IMR-90 (cell line): Measurements from ENCODE around the gene NT5M. TPM values are rescaled to one million over a fixed set of nuclear protein-coding genes. Genes with fewer than 3 reads are reported as not detected.

Source experiments
- ATAC-seq: fragments of 200-7000 bp; cut with Tn5 transposase; 2 replicates; pipeline ENCODE4 v1.9.1; 2020; ENCODE audit warnings: low read depth, mild to moderate bottlenecking, moderate library complexity
- BruUV-seq: library from RNA; stranded (reverse); fragments of 400-500 nt; replicated peaks from 2 replicates; lab custom pipeline; 2021; lab: Mats Ljungman, UMichigan
- CTCF ChIA-PET: fragments of 300-600 bp; formaldehyde crosslinking; extraction: SDS; loops from one replicate; lab custom pipeline; 2021; ENCODE audit warnings: antibody characterized with exemption; lab: Yijun Ruan, JAX
- POLR2A ChIA-PET: fragments of 300-600 bp; sonication (Branson Sonifier 250); formaldehyde crosslinking; loops from one replicate; lab custom pipeline; 2022; ENCODE audit warnings: antibody characterized with exemption; ENCODE audit not compliant: unreplicated experiment; lab: Charles Lee
- DNase-seq: peaks from one replicate; pipeline ENCODE4 v3.0.0; 2013
- H2AFZ ChIP-seq: replicated peaks from 2 replicates; pipeline ENCODE3; 2013; ENCODE audit warnings: low read length, mild to moderate bottlenecking; ENCODE audit not compliant: poor library complexity
- H2AK5ac ChIP-seq: 2 replicates; pipeline ENCODE4 v1.6.1; 2013; ENCODE audit warnings: low read depth, low read length, inconsistent platforms
- H2AK9ac ChIP-seq: replicated peaks from 2 replicates; pipeline ENCODE3; 2013; ENCODE audit warnings: mild to moderate bottlenecking, low read depth, low read length, moderate library complexity; ENCODE audit not compliant: poor library complexity
- H2BK120ac ChIP-seq: 2 replicates; pipeline ENCODE4 v1.6.1; 2013; ENCODE audit warnings: low read depth, low read length, inconsistent platforms
- H2BK15ac ChIP-seq: 3 replicates; pipeline ENCODE4 v1.6.1; 2013; ENCODE audit warnings: low read depth, low read length, inconsistent platforms
- H2BK20ac ChIP-seq: 2 replicates; pipeline ENCODE4 v1.6.1; 2013; ENCODE audit warnings: low read depth, mild to moderate bottlenecking, inconsistent platforms, low read length, moderate library complexity
- H2BK5ac ChIP-seq: 2 replicates; pipeline ENCODE4 v1.6.1; 2013; ENCODE audit warnings: mild to moderate bottlenecking, low read depth, low read length, inconsistent platforms; ENCODE audit not compliant: poor library complexity, severe bottlenecking
- H3K14ac ChIP-seq: replicated peaks from 2 replicates; pipeline ENCODE4 v1.6.1; 2013; ENCODE audit warnings: low read depth, low read length, inconsistent platforms
- H3K18ac ChIP-seq: 2 replicates; pipeline ENCODE4 v1.6.1; 2013; ENCODE audit warnings: low read depth, low read length, control low read depth
- H3K23ac ChIP-seq: 2 replicates; pipeline ENCODE4 v1.6.1; 2013; ENCODE audit warnings: low read depth, low read length, inconsistent platforms
- H3K27ac ChIP-seq: 2 replicates; pipeline ENCODE4 v1.5.1; 2013; ENCODE audit warnings: mild to moderate bottlenecking, control low read depth, low read length; ENCODE audit not compliant: insufficient read depth
- H3K27me3 ChIP-seq: 2 replicates; pipeline ENCODE4 v1.6.1; 2013; ENCODE audit warnings: low read length; ENCODE audit not compliant: control insufficient read depth, insufficient read depth
- H3K36me3 ChIP-seq: 2 replicates; pipeline ENCODE4 v1.6.1; 2013; ENCODE audit warnings: low read length, mixed read lengths; ENCODE audit not compliant: control insufficient read depth, insufficient read depth
- H3K4ac ChIP-seq: 2 replicates; pipeline ENCODE4 v1.6.1; 2013; ENCODE audit warnings: low read depth, low read length, inconsistent platforms
- H3K4me1 ChIP-seq: 2 replicates; pipeline ENCODE4 v1.6.1; 2013; ENCODE audit warnings: low read length, mixed read lengths; ENCODE audit not compliant: control insufficient read depth, insufficient read depth
- H3K4me2 ChIP-seq: 2 replicates; pipeline ENCODE4 v1.6.1; 2013; ENCODE audit warnings: low read depth, mild to moderate bottlenecking, control low read depth, low read length, moderate library complexity
- H3K4me3 ChIP-seq: 2 replicates; pipeline ENCODE4 v1.5.1; 2013; ENCODE audit warnings: low read depth, mild to moderate bottlenecking, control low read depth, low read length, moderate library complexity; ENCODE audit not compliant: insufficient read depth
- H3K56ac ChIP-seq: 2 replicates; pipeline ENCODE4 v1.6.1; 2013; ENCODE audit warnings: low read length, inconsistent platforms; ENCODE audit not compliant: insufficient read depth; ENCODE audit errors: extremely low read depth
- H3K79me1 ChIP-seq, 2 experiments: 2 replicates each; pipeline ENCODE4 v1.6.1; 2013; ENCODE audit warnings: low read length in 2 of 2, inconsistent platforms in 1 of 2, low read depth in 1 of 2
- H3K9ac ChIP-seq: 2 replicates; pipeline ENCODE4 v1.6.1; 2013; ENCODE audit warnings: low read depth, low read length, control low read depth
- H3K9me1 ChIP-seq: 2 replicates; pipeline ENCODE4 v1.6.1; 2013; ENCODE audit warnings: low read length, inconsistent platforms; ENCODE audit not compliant: insufficient read depth
- H3K9me3 ChIP-seq: 2 replicates; pipeline ENCODE4 v1.6.1; 2013; ENCODE audit warnings: low read length; ENCODE audit not compliant: control insufficient read depth, insufficient read depth
- H4K20me1 ChIP-seq: 2 replicates; pipeline ENCODE4 v1.6.1; 2013; ENCODE audit warnings: low read length, inconsistent platforms; ENCODE audit not compliant: insufficient read depth
- H4K5ac ChIP-seq: 2 replicates; pipeline ENCODE4 v1.6.1; 2013; ENCODE audit warnings: mild to moderate bottlenecking, low read depth, low read length, control low read depth
- H4K8ac ChIP-seq, 2 experiments: 2 replicates each; pipeline ENCODE4 v1.6.1; 2013; ENCODE audit warnings: low read depth in 2 of 2, low read length in 2 of 2, control low read depth in 1 of 2, inconsistent platforms in 1 of 2
- H4K91ac ChIP-seq: 2 replicates; pipeline ENCODE4 v1.6.1; 2013; ENCODE audit warnings: low read depth, low read length, inconsistent platforms; ENCODE audit not compliant: insufficient read depth
- CTCF ChIP-seq: conservative IDR thresholded peaks from 2 replicates; pipeline ENCODE4 v1.5.1; 2012; ENCODE audit warnings: mild to moderate bottlenecking, low read depth, low read length, improper control_type of control experiment
- ELK1 ChIP-seq: fragments of 150-350 bp; IDR thresholded peaks from 2 replicates; pipeline ENCODE4 v1.6.1; 2016; ENCODE audit warnings: low read depth, mild to moderate bottlenecking, low read length, moderate library complexity, borderline replicate concordance
- FOS ChIP-seq: fragments of 150-350 bp; IDR thresholded peaks from 2 replicates; pipeline ENCODE4 v1.6.1; 2016; ENCODE audit warnings: low read depth, low read length
- MAZ ChIP-seq: IDR thresholded peaks from 2 replicates; pipeline ENCODE4 v1.6.1; 2012; ENCODE audit warnings: low read depth, mild to moderate bottlenecking, low read length, improper control_type of control experiment, moderate library complexity, borderline replicate concordance
- MXI1 ChIP-seq: IDR thresholded peaks from 2 replicates; pipeline ENCODE4 v1.6.1; 2012; ENCODE audit warnings: low read depth, mild to moderate bottlenecking, low read length, moderate library complexity, borderline replicate concordance
- NFE2L2 ChIP-seq: fragments of 150-350 bp; IDR thresholded peaks from 2 replicates; pipeline ENCODE4 v1.6.1; 2016; ENCODE audit warnings: low read depth, mild to moderate bottlenecking, low read length
- POLR2A ChIP-seq: IDR thresholded peaks from 2 replicates; pipeline ENCODE4 v1.6.1; 2012; ENCODE audit warnings: mild to moderate bottlenecking, low read depth, low read length
- RAD21 ChIP-seq: IDR thresholded peaks from 2 replicates; pipeline ENCODE4 v1.6.1; 2012; ENCODE audit warnings: low read length, improper control_type of control experiment
- RFX5 ChIP-seq: IDR thresholded peaks from 2 replicates; pipeline ENCODE4 v1.8.0; 2012; ENCODE audit warnings: low read depth, mild to moderate bottlenecking, low read length, moderate library complexity
- SMC3 ChIP-seq: fragments of 150-350 bp; IDR thresholded peaks from 2 replicates; pipeline ENCODE4 v1.6.1; 2016; ENCODE audit warnings: low read depth, mild to moderate bottlenecking, antibody characterized with exemption, low read length, moderate library complexity
- WGBS, 2 experiments: methylation state at CpG; one replicate each; pipeline versions ENCODE4 v1.1.5 to v1.1.7; 2013; ENCODE audit warnings: missing lambda C conversion rate in 2 of 2; ENCODE audit not compliant: insufficient read length in 1 of 2; ENCODE audit errors: extremely low coverage in 2 of 2; 5-methylcytosine and 5-hydroxymethylcytosine counted together
- dilution Hi-C: fragments of 300-500 bp; cut with HindIII; formaldehyde crosslinking; loops from one replicate; pipeline ENCODE4 v1.14.3; 2018; ENCODE audit warnings: low sequenced_read_pairs; ENCODE audit not compliant: unreplicated experiment
- in situ Hi-C: fragments of 300-500 bp; cut with MboI; formaldehyde crosslinking; loops from 3 replicates; pipeline ENCODE4 v1.14.3; 2019; ENCODE audit warnings: low sequenced_read_pairs, inconsistent platforms, mixed read lengths
- intact Hi-C: fragments of 100-400 bp; cut with micrococcal nuclease; formaldehyde crosslinking; loops from 2 replicates; pipeline ENCODE4 v1.10.0; 2022
- polyA plus RNA-seq, 3 experiments: library from polyadenylated mRNA; depleted of rRNA; stranded (reverse); fragments of >200 nt; gene quantifications; 2 replicates each; pipeline ENCODE4 v1.2.3, GENCODE V29; 2012; ENCODE audit warnings: low replicate concordance in 1 of 3
- total RNA-seq: library from RNA; depleted of rRNA; stranded (reverse); fragments of >200 nt; gene quantifications from 2 replicates; pipeline ENCODE4 v1.2.3, GENCODE V29; 2012

The NT5M gene
- total and polyA plus RNA-seq, 2 of the 4 experiments (the other 2 are of a cell fraction), result 0.18 to 0.32 TPM

- in situ Hi-C loops, result no loop called here
- ATAC-seq, result no peak
- no peaks in the 10 kb centered on the region for H3K36me3 ChIP-seq
- H3K23ac ChIP-seq, result no peak overlapping the region
- TF ChIP-seq RFX5, result no peak
- TF ChIP-seq FOS, result no peak
- TF ChIP-seq POLR2A, result no peak
- no peak for TF ChIP-seq MAZ
- no peak for TF ChIP-seq CTCF
- TF ChIP-seq RAD21, result no peak
- no peak for TF ChIP-seq MXI1
- no peak for TF ChIP-seq NFE2L2
- TF ChIP-seq SMC3, result no peak
- no peak for TF ChIP-seq ELK1
- no peak overlapping the region for H3K4me2 ChIP-seq
- ChIA-PET POLR2A (no interaction called here), CTCF (interaction anchor here (0.6 kb wide), 1 partner anchor 18 kb away, joined by 3 read pairs; no protein-coding TSS in a partner anchor)
- H2AK5ac ChIP-seq, result no peak overlapping the region
- no peaks in the 10 kb centered on the region for H4K20me1 ChIP-seq
- H3K9ac ChIP-seq, result no peak overlapping the region
- no peak overlapping the region for H2BK5ac ChIP-seq
- H3K14ac ChIP-seq, result no peak overlapping the region
- H4K5ac ChIP-seq, result no peak overlapping the region
- no peaks in the 10 kb centered on the region; the same call in 1 of the 2 replicates for H3K9me1 ChIP-seq
- H3K9me3 ChIP-seq, result no peaks in the 10 kb centered on the region; the same call in 1 of the 2 replicates
- no peak overlapping the region for H2BK120ac ChIP-seq
- dilution Hi-C loops, result no loop called here
- intact Hi-C loops, result no loop called here
- H2AK9ac ChIP-seq, result no peak overlapping the region
- H3K4ac ChIP-seq, result no peak overlapping the region
- no TSS peak for BruUV-seq
- H3K27ac ChIP-seq, result no peak overlapping the region
- no peak overlapping the region for H3K4me3 ChIP-seq
- H3K4me1 ChIP-seq, result peaks cover 6% of the 10 kb centered on the region
- H2BK15ac ChIP-seq, result no peak overlapping the region
- no peak for DNase-seq
- no peak overlapping the region for H2AFZ ChIP-seq
- H3K18ac ChIP-seq, result no peak overlapping the region
- H4K8ac ChIP-seq, result no peak overlapping the region
- H2BK20ac ChIP-seq, result no peak overlapping the region
- H3K79me1 ChIP-seq, result no peaks in the 10 kb centered on the region
- WGBS, 2 experiments, result no CpG with 5 or more reads among the region's 6 CpGs
- H3K27me3 ChIP-seq, result peaks cover 2% of the 10 kb centered on the region; the same call in 1 of the 2 replicates
- H4K91ac ChIP-seq, result no peak overlapping the region
- H3K56ac ChIP-seq, result no peak overlapping the region
Observed at GRCh38 chr17:17395885-17396284, 92.7 kb downstream of the NT5M start.
